ENCODE measurements around the gene GNAI1.

Gene GNAI1

DNA sequence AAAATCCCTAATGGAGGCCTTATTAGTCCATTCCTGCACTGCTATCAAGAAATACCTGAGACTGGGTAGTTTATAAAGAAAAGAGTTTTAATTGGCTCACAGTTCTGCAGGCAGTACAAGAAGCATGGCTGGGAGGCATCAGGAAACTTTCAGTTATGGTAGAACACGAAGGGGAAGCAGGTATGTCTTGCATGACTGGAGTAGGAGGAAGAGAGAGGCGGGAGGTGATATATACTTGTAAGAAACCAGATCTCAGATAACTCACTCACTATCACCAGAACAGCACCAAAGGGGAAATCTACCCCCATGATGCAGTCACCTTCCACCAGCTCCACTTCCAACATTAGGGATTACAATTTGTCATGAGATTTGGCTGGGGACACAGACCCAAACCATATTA is 35.8 kb downstream of the GNAI1 start:
- DNase-seq = no peak
- Histone ChIP-seq H3K36me3 (replicated peaks) (no peaks in the 10 kb centered on the region), H3K27ac (no peak overlapping the region), H3K4me3 (ENCODE audit: low read depth, low read length) (no peak overlapping the region), H3K27me3 (replicated peaks) (no peaks in the 10 kb centered on the region)
- TF ChIP-seq, protein P1, sequence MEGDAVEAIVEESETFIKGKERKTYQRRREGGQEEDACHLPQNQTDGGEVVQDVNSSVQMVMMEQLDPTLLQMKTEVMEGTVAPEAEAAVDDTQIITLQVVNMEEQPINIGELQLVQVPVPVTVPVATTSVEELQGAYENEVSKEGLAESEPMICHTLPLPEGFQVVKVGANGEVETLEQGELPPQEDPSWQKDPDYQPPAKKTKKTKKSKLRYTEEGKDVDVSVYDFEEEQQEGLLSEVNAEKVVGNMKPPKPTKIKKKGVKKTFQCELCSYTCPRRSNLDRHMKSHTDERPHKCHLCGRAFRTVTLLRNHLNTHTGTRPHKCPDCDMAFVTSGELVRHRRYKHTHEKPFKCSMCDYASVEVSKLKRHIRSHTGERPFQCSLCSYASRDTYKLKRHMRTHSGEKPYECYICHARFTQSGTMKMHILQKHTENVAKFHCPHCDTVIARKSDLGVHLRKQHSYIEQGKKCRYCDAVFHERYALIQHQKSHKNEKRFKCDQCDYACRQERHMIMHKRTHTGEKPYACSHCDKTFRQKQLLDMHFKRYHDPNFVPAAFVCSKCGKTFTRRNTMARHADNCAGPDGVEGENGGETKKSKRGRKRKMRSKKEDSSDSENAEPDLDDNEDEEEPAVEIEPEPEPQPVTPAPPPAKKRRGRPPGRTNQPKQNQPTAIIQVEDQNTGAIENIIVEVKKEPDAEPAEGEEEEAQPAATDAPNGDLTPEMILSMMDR (IDR thresholded peaks at IDR 0.05; ENCODE audit: low read depth, low read length, missing control alignments) = no peak
- in situ Hi-C loops (cut with HindIII; ENCODE audit: low pct_ligation_motif_present, low sequenced_read_pairs) = no loop called here

GRCh38 chr7:80172387-80172786 is 37.8 kb downstream of the GNAI1 start:
- Histone ChIP-seq H3K27ac (no peak overlapping the region), H3K27me3 (replicated peaks) (no peaks in the 10 kb centered on the region), H3K36me3 (replicated peaks) (no peaks in the 10 kb centered on the region), H3K4me3 (ENCODE audit: low read depth, low read length) (no peak overlapping the region)
- DNase-seq = no peak
- TF ChIP-seq, protein P1 (IDR thresholded peaks at IDR 0.05; ENCODE audit: low read depth, low read length, missing control alignments) = no peak
- in situ Hi-C loops (cut with HindIII; ENCODE audit: low pct_ligation_motif_present, low sequenced_read_pairs) = no loop called here

GRCh38 chr7:80175744-80176143 is 41.1 kb downstream of the GNAI1 start:
- in situ Hi-C loops (cut with HindIII; ENCODE audit: low pct_ligation_motif_present, low sequenced_read_pairs) = no loop called here
- no peaks in the 10 kb centered on the region for H3K27me3 ChIP-seq (replicated peaks)
- DNase-seq = no peak

GRCh38 chr7:80181411-80181810 is 46.8 kb downstream of the GNAI1 start:
- Histone ChIP-seq H3K36me3 (replicated peaks) (no peaks in the 10 kb centered on the region), H3K27me3 (replicated peaks) (no peaks in the 10 kb centered on the region), H3K27ac (no peak overlapping the region), H3K4me3 (ENCODE audit: low read depth, low read length) (no peak overlapping the region)
- TF ChIP-seq, protein P1 (IDR thresholded peaks at IDR 0.05; ENCODE audit: low read depth, low read length, missing control alignments) = no peak
- no peak for DNase-seq
- in situ Hi-C loops (cut with HindIII; ENCODE audit: low pct_ligation_motif_present, low sequenced_read_pairs) = no loop called here

More at GRCh38 chr7:80175744-80176143, 41.1 kb downstream of the GNAI1 start:
- Histone ChIP-seq H3K4me3 (ENCODE audit: low read depth, low read length) (no peak overlapping the region), H3K27ac (no peak overlapping the region), H3K36me3 (replicated peaks) (no peaks in the 10 kb centered on the region)
- TF ChIP-seq, protein P1 (IDR thresholded peaks at IDR 0.05; ENCODE audit: low read depth, low read length, missing control alignments) = no peak

- no peak overlapping the region for H3K4me3 ChIP-seq (ENCODE audit: low read depth, low read length)
- in situ Hi-C loops (cut with HindIII; ENCODE audit: low pct_ligation_motif_present, low sequenced_read_pairs) = no loop called here
- DNase-seq = no peak
- H3K27me3 ChIP-seq (replicated peaks) = no peaks in the 10 kb centered on the region
- H3K36me3 ChIP-seq (replicated peaks) = no peaks in the 10 kb centered on the region
- H3K27ac ChIP-seq = no peak overlapping the region
- TF ChIP-seq, protein P1 (IDR thresholded peaks at IDR 0.05; ENCODE audit: low read depth, low read length, missing control alignments) = no peak
Observed at GRCh38 chr7:80182630-80183276, 48.1 kb downstream of the GNAI1 start.

- no peak for DNase-seq
- H3K27me3 ChIP-seq (replicated peaks) = no peaks in the 10 kb centered on the region
- H3K27ac ChIP-seq = no peak overlapping the region
- in situ Hi-C loops (cut with HindIII; ENCODE audit: low pct_ligation_motif_present, low sequenced_read_pairs) = no loop called here
- no peaks in the 10 kb centered on the region for H3K36me3 ChIP-seq (replicated peaks)
- no peak overlapping the region for H3K4me3 ChIP-seq (ENCODE audit: low read depth, low read length)
- TF ChIP-seq, protein P1 (IDR thresholded peaks at IDR 0.05; ENCODE audit: low read depth, low read length, missing control alignments) = no peak
Observed at GRCh38 chr7:80183351-80183750, 48.7 kb downstream of the GNAI1 start.
